Vagina (tissue), 2 donors: Measurements from ENCODE around the gene SCN4B. TPM values are rescaled to one million over a fixed set of nuclear protein-coding genes. Genes with fewer than 3 reads are reported as not detected.

ENCODE experiments used
- DNase-seq, 2 donors: peaks; one replicate each; pipeline ENCODE4 v3.0.0-alpha.2; 2017; ENCODE audit errors: extremely low spot score in 2 of 2
- H3K27ac ChIP-seq: fragments of 200-600 bp; sonication (generic); one replicate; pipeline ENCODE4 v1.5.1; 2019
- H3K27me3 ChIP-seq: fragments of 200-600 bp; sonication (generic); one replicate; pipeline ENCODE4 v1.5.1; 2019
- H3K36me3 ChIP-seq, 2 donors: fragments of 200-600 bp; sonication (generic); one replicate each; pipeline ENCODE4 v1.5.1; 2017 to 2019
- H3K4me1 ChIP-seq: fragments of 200-600 bp; sonication (generic); one replicate; pipeline ENCODE4 v1.5.1; 2019
- H3K4me3 ChIP-seq, 2 donors: fragments of 200-600 bp; sonication (generic); 1 replicate in 1 of 2; 2 replicates in 1 of 2; pipeline ENCODE4 v1.5.1; 2016 to 2019
- H3K9me3 ChIP-seq: fragments of 200-600 bp; sonication (generic); one replicate; pipeline ENCODE4 v1.5.1; 2019
- POLR2A ChIP-seq, 2 donors: fragments of 450-650 bp; IDR thresholded peaks; one replicate each; pipeline ENCODE4 v1.6.1; 2017; ENCODE audit warnings: antibody characterized with exemption in 2 of 2, mild to moderate bottlenecking in 2 of 2, moderate library complexity in 2 of 2
- POLR2AphosphoS5 ChIP-seq, 2 donors: sonication (generic); formaldehyde crosslinking; IDR thresholded peaks; one replicate each; pipeline ENCODE4 v1.9.0; 2017; ENCODE audit warnings: antibody characterized with exemption in 2 of 2, mild to moderate bottlenecking in 2 of 2, low read depth in 1 of 2; ENCODE audit not compliant: insufficient read depth in 1 of 2
- intact Hi-C: fragments of 100-400 bp; cut with DNase I; formaldehyde crosslinking; loops from one replicate; pipeline ENCODE4 v1.15.1; 2023
- total RNA-seq: library from RNA; depleted of rRNA; stranded (reverse); fragments of >200 nt; gene quantifications from one replicate; pipeline ENCODE4 v1.2.3, GENCODE V29; 2016
- TF ChIP-seq, protein P1 (sequence below), 3 experiments: fragments of 450-650 bp in 2 of 3; fragments of 200-600 bp in 1 of 3; sonication (generic) in 1 of 3; IDR thresholded peaks; one replicate each; pipeline ENCODE4 v1.5.1; 2017 to 2019; ENCODE audit warnings: antibody characterized with exemption in 3 of 3, mild to moderate bottlenecking in 2 of 3, moderate library complexity in 2 of 3

The SCN4B gene
- total RNA-seq, 1 donor from 2014 or later = 0.98 TPM

DNA sequence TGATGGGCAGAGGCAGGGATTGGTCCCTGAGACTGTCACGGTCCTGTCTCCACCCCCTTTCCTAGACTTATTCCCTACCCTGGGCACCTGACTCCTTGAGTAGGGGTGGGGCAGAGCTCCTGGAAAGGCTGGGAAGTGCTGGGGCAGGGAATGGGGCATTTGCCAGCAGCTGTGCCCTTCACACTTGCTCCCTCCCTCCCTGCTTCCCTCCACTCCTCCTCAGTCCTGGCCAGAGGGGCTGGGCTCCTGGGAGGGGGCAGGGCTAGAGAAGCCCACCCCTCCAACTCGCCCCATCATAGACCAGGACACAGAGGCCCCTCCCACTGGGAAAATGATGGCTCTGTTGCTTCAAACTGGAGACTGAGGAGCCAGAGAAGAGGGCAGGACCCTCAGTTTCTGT is 12.3 kb upstream of the SCN4B start:
- H3K36me3 ChIP-seq = no peaks in the 10 kb centered on the region
- intact Hi-C loops = no loop called here
- no peaks in the 10 kb centered on the region for H3K27me3 ChIP-seq
- H3K27ac ChIP-seq = no peak overlapping the region
- no peak for DNase-seq
- H3K4me1 ChIP-seq = no peaks in the 10 kb centered on the region
- no peak overlapping the region for H3K4me3 ChIP-seq
- TF ChIP-seq POLR2A (IDR thresholded peaks at IDR 0.05) (no peak), POLR2AphosphoS5 (IDR thresholded peaks at IDR 0.05; ENCODE audit: insufficient read depth in 1 of 2, low read depth in 1 of 2) (no peak)
- TF ChIP-seq, protein P1, sequence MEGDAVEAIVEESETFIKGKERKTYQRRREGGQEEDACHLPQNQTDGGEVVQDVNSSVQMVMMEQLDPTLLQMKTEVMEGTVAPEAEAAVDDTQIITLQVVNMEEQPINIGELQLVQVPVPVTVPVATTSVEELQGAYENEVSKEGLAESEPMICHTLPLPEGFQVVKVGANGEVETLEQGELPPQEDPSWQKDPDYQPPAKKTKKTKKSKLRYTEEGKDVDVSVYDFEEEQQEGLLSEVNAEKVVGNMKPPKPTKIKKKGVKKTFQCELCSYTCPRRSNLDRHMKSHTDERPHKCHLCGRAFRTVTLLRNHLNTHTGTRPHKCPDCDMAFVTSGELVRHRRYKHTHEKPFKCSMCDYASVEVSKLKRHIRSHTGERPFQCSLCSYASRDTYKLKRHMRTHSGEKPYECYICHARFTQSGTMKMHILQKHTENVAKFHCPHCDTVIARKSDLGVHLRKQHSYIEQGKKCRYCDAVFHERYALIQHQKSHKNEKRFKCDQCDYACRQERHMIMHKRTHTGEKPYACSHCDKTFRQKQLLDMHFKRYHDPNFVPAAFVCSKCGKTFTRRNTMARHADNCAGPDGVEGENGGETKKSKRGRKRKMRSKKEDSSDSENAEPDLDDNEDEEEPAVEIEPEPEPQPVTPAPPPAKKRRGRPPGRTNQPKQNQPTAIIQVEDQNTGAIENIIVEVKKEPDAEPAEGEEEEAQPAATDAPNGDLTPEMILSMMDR (IDR thresholded peaks at IDR 0.05) = no peak
- H3K9me3 ChIP-seq = no peaks in the 10 kb centered on the region

DNA sequence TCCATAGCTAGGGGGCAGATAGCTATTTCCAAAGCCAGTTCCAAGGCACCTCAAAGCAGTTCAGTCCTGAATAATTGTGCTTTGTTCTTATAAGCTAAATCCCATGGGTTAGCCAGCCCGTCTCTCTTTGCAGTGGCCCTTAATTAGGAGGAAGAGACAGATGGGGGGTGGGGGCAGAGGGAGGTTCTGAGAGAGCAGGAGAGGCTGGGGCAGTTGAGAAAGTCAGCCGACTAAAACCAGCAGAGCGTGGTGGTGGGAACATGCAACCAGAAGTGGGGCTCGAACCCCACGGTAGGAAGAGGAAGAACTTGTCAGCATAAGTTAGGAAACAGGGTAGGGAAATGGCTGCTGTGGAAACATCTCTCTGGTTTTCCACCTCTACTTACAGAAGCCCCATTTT is 10.9 kb upstream of the SCN4B start:
- intact Hi-C loops = no loop called here
- DNase-seq = no peak
- TF ChIP-seq POLR2AphosphoS5 (IDR thresholded peaks at IDR 0.05; ENCODE audit: insufficient read depth in 1 of 2, low read depth in 1 of 2) = no peak
- TF ChIP-seq POLR2A (IDR thresholded peaks at IDR 0.05) = no peak
- TF ChIP-seq, protein P1 (IDR thresholded peaks at IDR 0.05) = no peak

DNA sequence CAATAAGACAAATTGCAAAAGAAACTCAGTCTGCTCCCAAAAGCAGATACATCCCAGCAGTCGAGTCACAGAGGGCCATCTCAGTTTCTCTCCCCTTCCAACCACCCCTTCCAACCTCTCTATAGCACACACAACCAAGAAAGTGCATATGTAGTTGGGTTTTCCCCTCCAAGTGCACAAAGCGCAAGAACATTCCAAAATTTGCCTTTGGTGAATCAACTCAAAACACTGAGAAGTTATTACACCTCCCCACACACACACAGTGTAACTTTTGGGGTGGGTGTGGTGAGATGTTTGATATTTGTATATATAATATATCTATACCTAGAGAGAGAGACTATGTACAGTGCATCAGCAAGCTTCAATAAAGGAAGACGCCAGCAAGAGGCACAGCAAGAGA is 10.2 kb upstream of the SCN4B start:
- no peaks in the 10 kb centered on the region for H3K27me3 ChIP-seq
- TF ChIP-seq POLR2A (IDR thresholded peaks at IDR 0.05) (no peak), POLR2AphosphoS5 (IDR thresholded peaks at IDR 0.05; ENCODE audit: insufficient read depth in 1 of 2, low read depth in 1 of 2) (no peak)
- TF ChIP-seq, protein P1 (IDR thresholded peaks at IDR 0.05) = no peak

More for the DNA sequence above, 10.9 kb upstream of the SCN4B start:
- H3K4me1 ChIP-seq = no peaks in the 10 kb centered on the region
- H3K9me3 ChIP-seq = no peaks in the 10 kb centered on the region
- no peak overlapping the region for H3K27ac ChIP-seq
- no peaks in the 10 kb centered on the region for H3K36me3 ChIP-seq
- no peak overlapping the region for H3K4me3 ChIP-seq
- no peaks in the 10 kb centered on the region for H3K27me3 ChIP-seq

DNA sequence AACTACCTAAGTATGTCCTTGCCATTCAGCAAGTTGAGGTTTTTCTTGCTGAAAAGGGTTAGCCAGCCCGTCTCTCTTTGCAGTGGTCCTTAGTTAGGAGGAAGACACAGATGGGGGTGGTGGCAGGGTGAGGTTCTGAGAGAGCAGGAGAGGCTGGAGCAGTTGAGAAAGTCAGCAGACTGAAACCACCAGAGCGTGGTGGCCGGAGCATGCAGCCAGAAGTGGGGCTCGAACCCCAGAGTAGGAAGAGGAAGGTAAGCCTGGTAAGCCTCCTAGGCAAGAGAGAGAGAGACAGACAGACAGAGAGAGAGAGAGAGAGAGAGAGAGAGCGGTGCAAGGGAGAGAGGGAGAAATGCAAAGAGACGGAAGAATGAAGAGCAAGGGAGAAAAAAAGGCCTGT is 9.2 kb upstream of the SCN4B start:
- Histone ChIP-seq H3K27me3 (no peaks in the 10 kb centered on the region), H3K9me3 (no peaks in the 10 kb centered on the region), H3K4me3 (no peak overlapping the region), H3K27ac (no peak overlapping the region), H3K4me1 (no peaks in the 10 kb centered on the region), H3K36me3 (no peaks in the 10 kb centered on the region)
- no peak for DNase-seq
- TF ChIP-seq, protein P1 (IDR thresholded peaks at IDR 0.05) = no peak
- intact Hi-C loops = no loop called here

More for the DNA sequence above, 10.2 kb upstream of the SCN4B start:
- intact Hi-C loops = no loop called here
- no peaks in the 10 kb centered on the region for H3K36me3 ChIP-seq
- no peak overlapping the region for H3K27ac ChIP-seq
- DNase-seq = no peak
- no peaks in the 10 kb centered on the region for H3K9me3 ChIP-seq
- no peak overlapping the region for H3K4me3 ChIP-seq
- H3K4me1 ChIP-seq = no peaks in the 10 kb centered on the region

DNA sequence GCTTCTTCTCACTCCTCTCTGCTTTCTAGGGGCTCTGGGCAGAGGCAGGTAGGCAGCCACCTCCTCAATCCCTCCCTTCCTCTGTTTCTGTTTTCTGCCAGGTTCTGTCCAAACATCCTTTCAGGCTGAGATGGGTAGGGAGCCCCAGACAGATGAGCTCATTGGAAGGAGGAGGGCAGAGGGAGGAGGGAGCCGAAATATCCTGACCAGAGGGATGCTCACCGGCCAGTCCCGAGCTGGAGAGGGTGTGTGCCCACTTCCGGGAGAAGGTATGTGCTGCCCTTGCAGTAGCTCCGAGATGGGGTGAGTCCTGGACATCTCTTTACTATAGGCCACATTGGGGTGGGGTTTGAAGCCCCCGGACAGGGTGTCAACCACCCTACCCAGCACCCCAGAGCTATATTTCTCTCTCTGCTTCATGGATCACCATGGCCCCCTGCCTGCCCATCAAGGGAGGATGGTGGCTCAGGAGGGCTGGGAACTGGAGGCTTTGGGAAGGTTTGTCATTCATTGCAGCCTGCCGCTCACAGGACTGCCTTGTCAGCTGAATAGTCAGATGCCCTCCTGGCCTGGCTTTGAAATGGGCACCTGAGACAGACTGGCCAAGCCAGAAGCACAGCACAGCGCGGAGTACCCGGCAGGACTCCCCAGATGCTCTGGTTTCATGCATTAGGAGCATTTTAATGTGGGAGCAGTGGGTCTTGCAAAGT is 4.7 kb upstream of the SCN4B start:
- Histone ChIP-seq H3K4me1 (peaks cover 11% of the 10 kb centered on the region), H3K9me3 (no peaks in the 10 kb centered on the region), H3K4me3 (no peak overlapping the region), H3K27me3 (peaks cover 4% of the 10 kb centered on the region), H3K36me3 (no peaks in the 10 kb centered on the region), H3K27ac (no peak overlapping the region)
- intact Hi-C loops = no loop called here
- no peak for DNase-seq
- TF ChIP-seq, protein P1 (IDR thresholded peaks at IDR 0.05) = no peak
- no peak for TF ChIP-seq POLR2AphosphoS5 (IDR thresholded peaks at IDR 0.05; ENCODE audit: insufficient read depth in 1 of 2, low read depth in 1 of 2)
- no peak for TF ChIP-seq POLR2A (IDR thresholded peaks at IDR 0.05)
